ENCODE data around the gene PRR29. TPM values are rescaled to one million over a fixed set of nuclear protein-coding genes. Genes with fewer than 3 reads are reported as not detected.

The PRR29 gene
- total RNA-seq, 4 donors from 2014 or later, result 0.20 to 1.3 (median 0.63) TPM; not detected in 1

GRCh38 chr17:64020056-64020766 is 22.1 kb downstream of the PRR29 start, which contains the start of gene ICAM2:
Gene ICAM2 (minus strand): TSS chr17:64020633. CDS start chr17:64006691, 13,942 bp downstream.
- no peaks in the 10 kb centered on the region for H3K9me3 ChIP-seq
- peak within 1 kb of the TSS in 3 of 4 donors; percentile 3 to 88 (median 74) for H3K27ac ChIP-seq
- peaks cover 0 to 12% (median 3%) of the 10 kb centered on the region in 4 donors for H3K4me1 ChIP-seq
- WGBS, 2 donors, result 26 to 33% methylated on average over 23 of the region's 23 CpGs
- TF ChIP-seq POLR2A (IDR thresholded peaks at IDR 0.05), result peak in 1 of 2 donors; percentile 52
- TF ChIP-seq EP300 (IDR thresholded peaks at IDR 0.05), result peak in 1 of 2 donors; percentile 65
- TF ChIP-seq, protein P1, sequence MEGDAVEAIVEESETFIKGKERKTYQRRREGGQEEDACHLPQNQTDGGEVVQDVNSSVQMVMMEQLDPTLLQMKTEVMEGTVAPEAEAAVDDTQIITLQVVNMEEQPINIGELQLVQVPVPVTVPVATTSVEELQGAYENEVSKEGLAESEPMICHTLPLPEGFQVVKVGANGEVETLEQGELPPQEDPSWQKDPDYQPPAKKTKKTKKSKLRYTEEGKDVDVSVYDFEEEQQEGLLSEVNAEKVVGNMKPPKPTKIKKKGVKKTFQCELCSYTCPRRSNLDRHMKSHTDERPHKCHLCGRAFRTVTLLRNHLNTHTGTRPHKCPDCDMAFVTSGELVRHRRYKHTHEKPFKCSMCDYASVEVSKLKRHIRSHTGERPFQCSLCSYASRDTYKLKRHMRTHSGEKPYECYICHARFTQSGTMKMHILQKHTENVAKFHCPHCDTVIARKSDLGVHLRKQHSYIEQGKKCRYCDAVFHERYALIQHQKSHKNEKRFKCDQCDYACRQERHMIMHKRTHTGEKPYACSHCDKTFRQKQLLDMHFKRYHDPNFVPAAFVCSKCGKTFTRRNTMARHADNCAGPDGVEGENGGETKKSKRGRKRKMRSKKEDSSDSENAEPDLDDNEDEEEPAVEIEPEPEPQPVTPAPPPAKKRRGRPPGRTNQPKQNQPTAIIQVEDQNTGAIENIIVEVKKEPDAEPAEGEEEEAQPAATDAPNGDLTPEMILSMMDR (IDR thresholded peaks at IDR 0.05), result no peak
- no peaks in the 10 kb centered on the region for H3K36me3 ChIP-seq
- H3K27me3 ChIP-seq, result no peaks in the 10 kb centered on the region
- H3K4me3 ChIP-seq, result peak within 1 kb of the TSS; percentile 16 to 47 (median 38)
- peak in 1 of 2 donors; percentile 54 for DNase-seq (ENCODE audit: low spot score in 2 of 2)

DNA sequence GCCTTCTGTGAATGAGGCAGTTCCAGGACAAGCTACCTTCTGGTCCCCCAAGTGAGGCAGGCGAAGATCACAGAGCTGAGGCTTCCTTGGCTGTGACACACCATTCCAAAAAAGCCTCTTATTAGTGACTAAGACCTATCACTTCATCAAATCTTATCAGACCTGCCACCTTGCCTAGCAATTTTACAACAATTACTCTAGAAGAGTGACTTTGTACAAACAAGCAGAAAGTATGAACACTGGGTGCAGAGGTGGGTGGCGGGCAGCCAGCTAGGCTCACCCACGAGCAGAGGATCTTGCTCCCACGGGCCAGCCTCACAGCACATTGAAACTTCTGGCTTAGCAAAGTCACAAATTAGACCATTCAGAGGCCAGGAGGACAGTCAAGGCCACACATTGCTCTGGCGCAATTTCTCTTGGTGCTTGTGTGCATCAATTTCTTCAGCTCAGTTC is 24.5 kb downstream of the PRR29 start:
- Histone ChIP-seq H3K4me3 (no peak overlapping the region), H3K4me1 (peaks cover 0 to 9% (median 4%) of the 10 kb centered on the region in 4 donors), H3K27me3 (no peaks in the 10 kb centered on the region), H3K36me3 (no peaks in the 10 kb centered on the region), H3K27ac (no peak overlapping the region), H3K9me3 (no peaks in the 10 kb centered on the region)
- TF ChIP-seq EP300 (IDR thresholded peaks at IDR 0.05), result no peak
- TF ChIP-seq POLR2A (IDR thresholded peaks at IDR 0.05), result no peak
- TF ChIP-seq, protein P1 (IDR thresholded peaks at IDR 0.05), result no peak
- DNase-seq (ENCODE audit: low spot score in 2 of 2), result no peak
- WGBS, 2 donors, result 61 to 68% methylated on average over 5 of the region's 5 CpGs

DNA sequence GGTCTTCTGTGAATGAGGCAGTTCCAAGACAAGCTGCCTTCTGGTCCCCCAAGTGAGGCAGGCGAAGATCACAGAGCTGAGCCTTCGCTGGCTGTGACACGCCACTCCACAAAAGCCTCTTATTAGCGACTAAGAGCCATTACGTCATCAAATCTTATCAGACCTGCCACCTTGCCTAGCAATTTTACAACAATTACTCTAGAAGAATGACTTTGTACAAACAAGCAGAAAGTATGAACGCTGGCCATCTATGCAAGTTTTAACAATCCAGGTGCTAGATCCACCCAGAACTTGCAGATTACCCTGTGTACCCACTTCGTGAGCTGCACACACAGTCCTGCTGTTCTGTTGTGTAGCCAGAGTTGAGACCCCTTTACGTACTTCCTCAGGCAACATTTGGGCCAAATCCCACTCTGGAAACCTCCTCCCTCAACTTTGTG is 26.1 kb downstream of the PRR29 start:
- no peak for DNase-seq (ENCODE audit: low spot score in 2 of 2)
- H3K36me3 ChIP-seq, result no peaks in the 10 kb centered on the region
- H3K27ac ChIP-seq, result no peak overlapping the region
- peaks cover 0 to 9% (median 4%) of the 10 kb centered on the region in 4 donors for H3K4me1 ChIP-seq
- 76% methylated on average over 8 of the region's 8 CpGs for WGBS, 2 donors
- no peak overlapping the region for H3K4me3 ChIP-seq
- H3K9me3 ChIP-seq, result no peaks in the 10 kb centered on the region
- no peaks in the 10 kb centered on the region for H3K27me3 ChIP-seq
- TF ChIP-seq POLR2A (IDR thresholded peaks at IDR 0.05), result no peak
- no peak for TF ChIP-seq EP300 (IDR thresholded peaks at IDR 0.05)
- TF ChIP-seq, protein P1 (IDR thresholded peaks at IDR 0.05), result no peak

- WGBS, 2 donors, result 66 to 72% methylated on average over 19 of the region's 19 CpGs
- H3K4me3 ChIP-seq, result no peak overlapping the region
- TF ChIP-seq POLR2A (IDR thresholded peaks at IDR 0.05) (no peak), EP300 (IDR thresholded peaks at IDR 0.05) (no peak)
- TF ChIP-seq, protein P1 (IDR thresholded peaks at IDR 0.05), result no peak
- no peaks in the 10 kb centered on the region for H3K36me3 ChIP-seq
- H3K9me3 ChIP-seq, result no peaks in the 10 kb centered on the region
- H3K4me1 ChIP-seq, result peaks cover 0 to 9% (median 4%) of the 10 kb centered on the region in 4 donors
- H3K27ac ChIP-seq, result peak overlapping the region in 1 of 4 donors; percentile 58
- no peak for DNase-seq (ENCODE audit: low spot score in 2 of 2)
- H3K27me3 ChIP-seq, result no peaks in the 10 kb centered on the region
Measured at GRCh38 chr17:64024781-64025731, 26.9 kb downstream of the PRR29 start.
